ENCODE data around the gene NTPCR.

DNA sequence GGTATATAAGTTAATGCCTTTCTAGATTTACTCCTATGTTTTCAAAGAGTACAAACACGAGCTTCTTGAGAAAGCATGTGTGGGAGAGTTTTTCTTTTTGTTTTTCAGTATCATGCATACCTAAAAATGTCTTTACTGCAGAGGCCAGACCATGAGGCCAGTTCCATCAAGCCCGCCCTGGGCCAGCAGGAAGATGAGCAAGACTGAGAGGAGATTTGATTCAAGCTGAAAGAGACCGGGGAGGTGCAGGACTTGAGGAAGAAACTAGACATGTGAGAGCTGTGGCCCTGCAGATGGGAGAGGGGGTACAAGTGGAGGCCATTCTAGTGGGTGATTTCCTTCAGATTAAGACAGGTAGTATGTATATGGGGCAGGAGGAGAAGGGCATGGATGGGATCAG, 33.4 kb upstream of the NTPCR start:
- TF ChIP-seq CTCF (IDR thresholded peaks at IDR 0.05) = no peak
- TF ChIP-seq POLR2A (IDR thresholded peaks at IDR 0.05) = no peak
- TF ChIP-seq EP300 (IDR thresholded peaks at IDR 0.05) = no peak
